Brain microvascular endothelial cell (primary cell): ENCODE data around the gene ANP32B.

Experiments
- DNase-seq: peaks from one replicate; pipeline ENCODE4 v3.0.0-alpha.2; 2020
- H3K27ac ChIP-seq: fragments of 250-450 bp; sonication (Bioruptor Pico); 2 replicates; pipeline ENCODE4 v1.5.1; 2020; ENCODE audit warnings: mild to moderate bottlenecking, moderate library complexity
- H3K27me3 ChIP-seq: fragments of 250-450 bp; sonication (Bioruptor Pico); replicated peaks from 2 replicates; pipeline ENCODE4 v1.5.1; 2020; ENCODE audit warnings: mild to moderate bottlenecking
- H3K36me3 ChIP-seq: fragments of 250-450 bp; sonication (Bioruptor Pico); replicated peaks from 2 replicates; pipeline ENCODE4 v1.5.1; 2020; ENCODE audit warnings: mild to moderate bottlenecking
- H3K4me3 ChIP-seq: 2 replicates; pipeline ENCODE4 v1.5.1; 2011; ENCODE audit warnings: low read depth, mild to moderate bottlenecking, control low read depth, low read length, moderate library complexity
- CTCF ChIP-seq: IDR thresholded peaks from 2 replicates; pipeline ENCODE4 v1.5.1; 2011; ENCODE audit warnings: low read depth, mild to moderate bottlenecking, moderate library complexity, low read length, control low read depth, inconsistent platforms; ENCODE audit errors: missing control alignments
- in situ Hi-C: cut with HindIII; loops from 2 replicates; pipeline ENCODE4 v1.10.0; 2017; ENCODE audit warnings: low sequenced_read_pairs, low pct_ligation_motif_present

The ANP32B gene

DNA sequence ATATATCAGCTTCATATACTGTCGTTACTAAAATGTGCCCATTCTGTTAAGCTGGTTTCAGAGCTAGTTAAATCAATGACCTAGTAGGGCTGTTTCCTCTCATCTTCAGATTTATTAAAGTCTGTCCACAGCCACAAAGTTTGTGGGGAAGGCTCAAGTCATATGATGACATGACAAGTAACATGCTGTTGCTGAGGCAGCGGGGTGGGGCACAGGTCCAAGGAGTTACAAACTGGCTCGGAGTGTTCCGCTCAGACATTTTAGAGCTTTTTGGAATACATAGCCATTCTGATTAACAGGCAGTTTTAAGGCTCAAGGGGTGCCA is 2.7 kb upstream of the ANP32B start:
- no peak overlapping the region for H3K4me3 ChIP-seq
- H3K36me3 ChIP-seq, result no peaks in the 10 kb centered on the region
- H3K27ac ChIP-seq, result no peak overlapping the region
- H3K27me3 ChIP-seq, result no peaks in the 10 kb centered on the region
- in situ Hi-C loops, result no loop called here
- DNase-seq, result no peak
- no peak for TF ChIP-seq CTCF

GRCh38 chr9:97980918-97981845 is 2.0 kb upstream of the ANP32B start:
- no peak overlapping the region for H3K27ac ChIP-seq
- in situ Hi-C loops, result no loop called here

GRCh38 chr9:97981846-97982682 is 1.1 kb upstream of the ANP32B start:
- Histone ChIP-seq H3K36me3 (no peaks in the 10 kb centered on the region), H3K4me3 (peak overlapping the region; percentile 64), H3K27me3 (no peaks in the 10 kb centered on the region), H3K27ac (peak overlapping the region; percentile 61)
- no peak for TF ChIP-seq CTCF
- in situ Hi-C loops, result no loop called here
- no peak for DNase-seq

More at GRCh38 chr9:97980918-97981845, 2.0 kb upstream of the ANP32B start:
- H3K27me3 ChIP-seq, result no peaks in the 10 kb centered on the region
- DNase-seq, result no peak
- H3K36me3 ChIP-seq, result no peaks in the 10 kb centered on the region
- no peak overlapping the region for H3K4me3 ChIP-seq
- TF ChIP-seq CTCF, result no peak

DNA sequence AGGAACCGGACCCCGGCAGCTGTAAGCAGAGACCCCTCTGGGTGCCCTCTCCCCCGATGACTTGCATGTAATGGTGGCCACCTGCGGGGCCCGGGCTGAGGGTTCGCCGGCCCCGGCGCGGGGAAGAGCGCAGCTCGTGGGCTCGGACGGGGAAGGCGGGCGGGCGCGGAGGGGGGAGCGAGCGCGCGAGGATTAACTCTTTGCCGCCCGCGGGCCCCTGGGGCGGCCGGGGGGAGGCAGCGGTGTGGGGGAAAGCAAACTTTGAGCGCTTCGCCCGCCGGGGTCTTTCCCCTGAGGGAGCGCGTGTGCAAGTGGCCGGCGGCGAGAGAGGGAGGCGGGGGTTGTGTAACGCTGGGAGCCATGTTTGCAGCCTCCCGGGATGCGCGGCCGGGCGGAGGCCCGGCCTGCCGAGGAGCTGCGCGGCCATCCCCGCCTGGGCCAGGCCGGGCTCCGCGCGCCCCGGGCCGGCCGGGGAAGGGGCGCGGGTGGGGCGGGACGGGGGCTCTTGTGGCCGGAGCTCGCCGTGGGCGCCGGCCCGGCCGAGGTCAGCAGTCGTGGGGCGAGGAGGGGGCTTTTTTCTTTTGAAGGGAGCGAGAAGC is 547 bp downstream of the ANP32B start:
- Histone ChIP-seq H3K27ac (peak overlapping the region; percentile 87), H3K36me3 (no peaks in the 10 kb centered on the region), H3K4me3 (peak overlapping the region; percentile 75), H3K27me3 (no peaks in the 10 kb centered on the region)
- DNase-seq, result no peak
- in situ Hi-C loops, result no loop called here
- no peak for TF ChIP-seq CTCF

GRCh38 chr9:97984188-97985057 is 1.3 kb downstream of the ANP32B start:
- DNase-seq, result peak; percentile 59
- no peak for TF ChIP-seq CTCF
- in situ Hi-C loops, result no loop called here
- Histone ChIP-seq H3K27me3 (no peaks in the 10 kb centered on the region), H3K4me3 (peak overlapping the region; percentile 75), H3K27ac (peak overlapping the region; percentile 87), H3K36me3 (no peaks in the 10 kb centered on the region)
